K562 (cell line): ENCODE measurements around the gene RAMACL. TPM values are rescaled to one million over a fixed set of nuclear protein-coding genes. Genes with fewer than 3 reads are reported as not detected.

ENCODE experiments used
- ATAC-seq: fragments of 200-7000 bp; cut with Tn5 transposase; 3 replicates; pipeline ENCODE4 v1.9.1; 2020; ENCODE audit warnings: moderate library complexity
- BruUV-seq: library from RNA; stranded (reverse); fragments of 400-500 nt; replicated peaks from 2 replicates; lab custom pipeline; 2021; lab: Mats Ljungman, UMichigan
- CTCF ChIA-PET: fragments of 300-600 bp; formaldehyde crosslinking; extraction: SDS; loops from one replicate; lab custom pipeline; 2021; ENCODE audit warnings: low intra/inter-chr PET ratio; lab: Yijun Ruan, JAX
- POLR2A ChIA-PET: fragments of 300-600, 350-650 bp; sonication (Branson Sonifier 250); formaldehyde crosslinking; extraction: SDS; loops from one replicate; lab custom pipeline; 2021; ENCODE audit warnings: antibody characterized with exemption, inconsistent platforms; lab: Yijun Ruan, JAX
- DNase-seq, 4 experiments: peaks; one replicate each; pipeline versions ENCODE4 v3.0.0 to v3.0.0-alpha.2; 2011 to 2018; ENCODE audit warnings: low spot score in 3 of 4, mixed read lengths in 3 of 4; ENCODE audit errors: extremely low read depth in 1 of 4
- FAIRE-seq: peaks from 2 replicates; lab custom pipeline; 2011; peaks lifted over from hg19 to GRCh38; lab: Jason Lieb, UNC
- H2AFZ ChIP-seq: 2 replicates; pipeline ENCODE4 v1.6.0; 2011; ENCODE audit warnings: low read depth, low read length, control low read depth, inconsistent platforms
- H3K27ac ChIP-seq: fragments of 200-600 bp; 3 replicates; pipeline ENCODE4 v1.8.0; 2011; ENCODE audit warnings: low read depth, mild to moderate bottlenecking, control low read depth, inconsistent platforms, low read length, moderate library complexity, mixed read lengths; ENCODE audit errors: extremely low read depth
- H3K27me3 ChIP-seq, 2 experiments: fragments of 300-600 bp in 1 of 2; 2 replicates in 1 of 2; 3 replicates in 1 of 2; pipeline versions ENCODE4 v1.6.0 to v1.8.0; 2011; ENCODE audit warnings: inconsistent platforms in 2 of 2, low read length in 2 of 2, mild to moderate bottlenecking in 1 of 2, mixed read lengths in 1 of 2, moderate library complexity in 1 of 2; ENCODE audit not compliant: control insufficient read depth in 2 of 2, insufficient read depth in 2 of 2
- H3K36me3 ChIP-seq: fragments of 300-600 bp; 3 replicates; pipeline ENCODE4 v1.8.0; 2011; ENCODE audit warnings: mild to moderate bottlenecking, low read length, inconsistent platforms; ENCODE audit not compliant: control insufficient read depth, insufficient read depth
- H3K4me1 ChIP-seq, 2 experiments: fragments of 200-600 bp in 1 of 2; replicated peaks in 1 of 2; 2 replicates in 1 of 2; 3 replicates in 1 of 2; pipeline versions ENCODE4 v1.5.1 to v1.8.0; 2011; ENCODE audit warnings: inconsistent platforms in 2 of 2, low read length in 2 of 2, mild to moderate bottlenecking in 1 of 2, mixed read lengths in 1 of 2, moderate library complexity in 1 of 2; ENCODE audit not compliant: control insufficient read depth in 2 of 2, insufficient read depth in 2 of 2
- H3K4me2 ChIP-seq: 2 replicates; pipeline ENCODE4 v1.6.1; 2011; ENCODE audit warnings: low read length, control low read depth, inconsistent platforms, mixed read lengths; ENCODE audit not compliant: insufficient read depth
- H3K4me3 ChIP-seq: fragments of 200-600 bp; sonication (generic), shearing (Covaris generic); 2 replicates; pipeline ENCODE4 v1.5.1; 2016; ENCODE audit warnings: control low read depth, inconsistent platforms
- H3K79me2 ChIP-seq: fragments of 200-600 bp; 3 replicates; pipeline ENCODE4 v1.8.0; 2011; ENCODE audit warnings: low read length, inconsistent platforms; ENCODE audit not compliant: control insufficient read depth, insufficient read depth
- H3K9ac ChIP-seq, 2 experiments: 2 replicates each; pipeline versions ENCODE4 v1.6.0 to v1.6.1; 2011; ENCODE audit warnings: low read depth in 2 of 2, low read length in 2 of 2, control low read depth in 1 of 2, inconsistent platforms in 1 of 2, mild to moderate bottlenecking in 1 of 2, mixed read lengths in 1 of 2; ENCODE audit not compliant: insufficient read depth in 1 of 2
- H3K9me1 ChIP-seq: one replicate; pipeline ENCODE4 v1.6.0; 2011; ENCODE audit warnings: inconsistent platforms, mild to moderate bottlenecking, low read length, moderate library complexity; ENCODE audit not compliant: control insufficient read depth, insufficient read depth
- H3K9me3 ChIP-seq: replicated peaks from 2 replicates; pipeline ENCODE4 v1.5.1; 2011; ENCODE audit warnings: low read depth, low read length, inconsistent platforms; ENCODE audit not compliant: control insufficient read depth, insufficient read depth
- H4K20me1 ChIP-seq: replicated peaks from 2 replicates; pipeline ENCODE4 v1.6.1; 2011; ENCODE audit warnings: low read length, inconsistent platforms, mixed read lengths; ENCODE audit not compliant: control insufficient read depth, insufficient read depth
- CAMTA2 ChIP-seq: fragments of 250-450 bp; sonication (Bioruptor Pico); conservative IDR thresholded peaks from 2 replicates; pipeline ENCODE4 v1.5.1; 2022
- GTF2E2 ChIP-seq: fragments of 200-800 bp; sonication (Bioruptor generic); IDR thresholded peaks from 2 replicates; pipeline ENCODE4 v1.6.1; 2016; ENCODE audit warnings: missing genetic modification characterization, missing compliant biosample characterization
- HMGN3 ChIP-seq: IDR thresholded peaks from 2 replicates; pipeline ENCODE4 v1.6.1; 2011; ENCODE audit warnings: borderline replicate concordance, low read depth, mild to moderate bottlenecking, mixed read lengths, low read length; ENCODE audit not compliant: insufficient read length; ENCODE audit errors: extremely low read depth
- MCM7 ChIP-seq, 2 experiments: fragments of 450-650 bp; IDR thresholded peaks; 2 replicates each; pipeline ENCODE4 v1.6.1; 2016 to 2018
- NFE2L1 ChIP-seq: fragments of 450-650 bp; IDR thresholded peaks from 2 replicates; pipeline ENCODE4 v1.6.1; 2016; ENCODE audit warnings: missing genetic modification characterization, low read depth, mild to moderate bottlenecking, missing compliant biosample characterization, moderate library complexity, borderline replicate concordance
- PURB ChIP-seq: sonication (generic); formaldehyde crosslinking; IDR thresholded peaks from 2 replicates; pipeline ENCODE4 v1.9.0; 2021; ENCODE audit warnings: low read depth, mild to moderate bottlenecking, missing genetic modification reagents
- SP1 ChIP-seq: sonication (generic); formaldehyde crosslinking; IDR thresholded peaks from 2 replicates; pipeline ENCODE4 v1.8.1; 2022; ENCODE audit warnings: mild to moderate bottlenecking, missing genetic modification reagents
- TARDBP ChIP-seq: fragments of 450-650 bp; IDR thresholded peaks from 2 replicates; pipeline ENCODE4 v1.6.1; 2016
- TBL1XR1 ChIP-seq, 2 experiments: IDR thresholded peaks; 2 replicates each; pipeline ENCODE4 v1.6.1; 2012; ENCODE audit warnings: improper control_type of control experiment in 2 of 2, low read length in 2 of 2, mild to moderate bottlenecking in 1 of 2
- TRIM28 ChIP-seq: fragments of 450-650 bp; IDR thresholded peaks from 2 replicates; pipeline ENCODE4 v1.6.1; 2017
- ZBTB8A ChIP-seq: fragments of 450-650 bp; IDR thresholded peaks from 2 replicates; pipeline ENCODE4 v1.6.1; 2018; ENCODE audit warnings: mild to moderate bottlenecking, moderate library complexity; ENCODE audit not compliant: partially characterized antibody
- ZEB2 ChIP-seq: fragments of 450-650 bp; IDR thresholded peaks from 2 replicates; pipeline ENCODE4 v1.6.1; 2016
- ZNF165 ChIP-seq: fragments of 250-450 bp; sonication (Bioruptor Pico); IDR thresholded peaks from 2 replicates; pipeline ENCODE4 v1.4.0; 2020; ENCODE audit warnings: borderline replicate concordance
- ZNF253 ChIP-seq: fragments of 250-450 bp; sonication (Bioruptor Pico); conservative IDR thresholded peaks from 2 replicates; pipeline ENCODE4 v1.6.1; 2021; ENCODE audit warnings: mild to moderate bottlenecking
- ZNF347 ChIP-seq: fragments of 450-650 bp; formaldehyde crosslinking; IDR thresholded peaks from 2 replicates; pipeline ENCODE4 v1.4.0; 2020; ENCODE audit warnings: low read depth, mild to moderate bottlenecking, moderate library complexity
- whole genome bisulfite sequencing: fragments of 100-300 bp; shearing (Covaris generic); methylation state at CpG from one replicate; pipeline ENCODE4 v1.1.6; 2016; ENCODE audit warnings: low coverage, mixed read lengths; ENCODE audit not compliant: insufficient coverage; ENCODE audit errors: missing lambda C conversion rate; 5-methylcytosine and 5-hydroxymethylcytosine counted together
- in situ Hi-C: fragments of 300-500 bp; cut with MboI; formaldehyde crosslinking; loops from 4 replicates; pipeline ENCODE4 v1.15.0; 2018; ENCODE audit warnings: inconsistent platforms, mixed read lengths
- intact Hi-C: fragments of 100-400 bp; cut with micrococcal nuclease; formaldehyde crosslinking; loops from 2 replicates; pipeline ENCODE4 v1.14.2; 2022
- polyA plus RNA-seq, 8 experiments: library from polyadenylated mRNA; depleted of rRNA in 4 of 8; stranded (reverse) in 5 of 8; unstranded in 3 of 8; fragments of >200 nt; fragmentation: Nextera tagmentation in 2 of 8; fragmentation: Illumina TruSeq in 1 of 8; extraction: Ambion mirVana in 2 of 8; extraction: Trizol in 1 of 8; gene quantifications; 2 replicates each; pipeline versions ENCODE4 v1.2.1 to v1.2.3, GENCODE V29; 2011 to 2014; ENCODE audit warnings: inconsistent platforms in 1 of 8, missing spikeins in 1 of 8
- total RNA-seq, 7 experiments: library from RNA; depleted of rRNA in 6 of 7; stranded (reverse); fragments of >200 nt in 6 of 7; fragmentation: Illumina TruSeq in 2 of 7; extraction: Trizol in 2 of 7; gene quantifications; 2 replicates each; pipeline versions ENCODE4 v1.2.1 to v1.2.3, GENCODE V29; 2011 to 2021; ENCODE audit warnings: low replicate concordance in 1 of 7
- TF ChIP-seq, protein P1 (sequence below): sonication (generic); IDR thresholded peaks from 2 replicates; pipeline ENCODE4 v1.6.1; 2016
- TF ChIP-seq, protein P2 (sequence below): fragments of 450-650 bp; IDR thresholded peaks from 2 replicates; pipeline ENCODE4 v1.6.1; 2018; ENCODE audit not compliant: partially characterized antibody
- TF ChIP-seq, protein P3 (sequence below): fragments of 450-650 bp; IDR thresholded peaks from 2 replicates; pipeline ENCODE4 v1.6.1; 2016; ENCODE audit warnings: low read depth, mild to moderate bottlenecking, moderate library complexity

The RAMACL gene
- total and polyA plus RNA-seq, 9 of the 15 experiments (the other 6 are each of a cell fraction or from before 2014, with no cell fraction given) = 0.11 to 1.7 (median 0.41) TPM; not detected in 1

DNA sequence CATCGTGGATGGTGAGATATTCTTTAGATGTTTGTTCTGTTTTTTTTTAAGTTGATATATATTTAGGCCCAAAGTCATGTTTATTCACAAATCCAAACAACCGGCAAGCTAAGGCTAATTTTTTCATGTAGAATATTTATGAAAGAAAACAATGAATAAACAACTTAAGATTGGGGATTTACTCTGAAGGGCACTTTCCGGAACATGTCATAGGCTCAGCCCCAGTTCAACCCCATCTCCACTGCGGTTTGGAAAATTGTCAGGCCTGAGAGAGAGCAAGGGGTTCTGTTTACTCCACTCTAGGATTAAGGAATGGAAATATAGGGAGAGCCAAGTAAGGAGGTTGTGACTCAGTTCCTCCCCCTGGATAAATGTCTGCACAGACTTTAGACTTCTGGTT lies 22.3 kb upstream of the RAMACL start:
- WGBS = 4% methylated on average over 4 of the region's 4 CpGs
- H3K36me3 ChIP-seq = no peaks in the 10 kb centered on the region
- H2AFZ ChIP-seq = no peak overlapping the region
- no peak overlapping the region for H3K4me2 ChIP-seq
- intact Hi-C loops = no loop called here
- H3K9ac ChIP-seq = no peak overlapping the region
- H4K20me1 ChIP-seq = no peaks in the 10 kb centered on the region
- H3K9me3 ChIP-seq = no peaks in the 10 kb centered on the region
- peaks cover 14 to 37% of the 10 kb centered on the region in 2 experiments; a peak in 4 of 5 replicates for H3K27me3 ChIP-seq
- no peaks in the 10 kb centered on the region for H3K4me1 ChIP-seq
- no peak overlapping the region for H3K27ac ChIP-seq
- no TSS peak for BruUV-seq
- ChIA-PET CTCF (no interaction called here), POLR2A (no interaction called here)
- no peaks in the 10 kb centered on the region for H3K9me1 ChIP-seq
- no peaks in the 10 kb centered on the region for H3K79me2 ChIP-seq
- in situ Hi-C loops = no loop called here
- H3K4me3 ChIP-seq = no peak overlapping the region
- DNase-seq (no peak), FAIRE-seq (no peak), ATAC-seq (no peak)
- TF ChIP-seq NFE2L1 (tag) (no peak), GTF2E2 (no peak), ZEB2 (no peak), ZNF347 (CRISPR knock-in tag) (no peak), SP1 (CRISPR knock-in tag) (no peak), ZNF253 (CRISPR knock-in tag) (no peak), CAMTA2 (CRISPR knock-in tag) (no peak), ZNF165 (CRISPR knock-in tag) (no peak), ZBTB8A (no peak), TARDBP (no peak), MCM7 (IDR thresholded peaks at IDR 0.05) (no peak), TRIM28 (no peak), TBL1XR1 (IDR thresholded peaks at IDR 0.05; ENCODE audit: low read length in 2 of 2) (no peak), HMGN3 (no peak), PURB (CRISPR knock-in tag) (no peak)
- TF ChIP-seq, protein P1, sequence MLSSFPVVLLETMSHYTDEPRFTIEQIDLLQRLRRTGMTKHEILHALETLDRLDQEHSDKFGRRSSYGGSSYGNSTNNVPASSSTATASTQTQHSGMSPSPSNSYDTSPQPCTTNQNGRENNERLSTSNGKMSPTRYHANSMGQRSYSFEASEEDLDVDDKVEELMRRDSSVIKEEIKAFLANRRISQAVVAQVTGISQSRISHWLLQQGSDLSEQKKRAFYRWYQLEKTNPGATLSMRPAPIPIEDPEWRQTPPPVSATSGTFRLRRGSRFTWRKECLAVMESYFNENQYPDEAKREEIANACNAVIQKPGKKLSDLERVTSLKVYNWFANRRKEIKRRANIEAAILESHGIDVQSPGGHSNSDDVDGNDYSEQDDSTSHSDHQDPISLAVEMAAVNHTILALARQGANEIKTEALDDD = no peak
- TF ChIP-seq, protein P2, sequence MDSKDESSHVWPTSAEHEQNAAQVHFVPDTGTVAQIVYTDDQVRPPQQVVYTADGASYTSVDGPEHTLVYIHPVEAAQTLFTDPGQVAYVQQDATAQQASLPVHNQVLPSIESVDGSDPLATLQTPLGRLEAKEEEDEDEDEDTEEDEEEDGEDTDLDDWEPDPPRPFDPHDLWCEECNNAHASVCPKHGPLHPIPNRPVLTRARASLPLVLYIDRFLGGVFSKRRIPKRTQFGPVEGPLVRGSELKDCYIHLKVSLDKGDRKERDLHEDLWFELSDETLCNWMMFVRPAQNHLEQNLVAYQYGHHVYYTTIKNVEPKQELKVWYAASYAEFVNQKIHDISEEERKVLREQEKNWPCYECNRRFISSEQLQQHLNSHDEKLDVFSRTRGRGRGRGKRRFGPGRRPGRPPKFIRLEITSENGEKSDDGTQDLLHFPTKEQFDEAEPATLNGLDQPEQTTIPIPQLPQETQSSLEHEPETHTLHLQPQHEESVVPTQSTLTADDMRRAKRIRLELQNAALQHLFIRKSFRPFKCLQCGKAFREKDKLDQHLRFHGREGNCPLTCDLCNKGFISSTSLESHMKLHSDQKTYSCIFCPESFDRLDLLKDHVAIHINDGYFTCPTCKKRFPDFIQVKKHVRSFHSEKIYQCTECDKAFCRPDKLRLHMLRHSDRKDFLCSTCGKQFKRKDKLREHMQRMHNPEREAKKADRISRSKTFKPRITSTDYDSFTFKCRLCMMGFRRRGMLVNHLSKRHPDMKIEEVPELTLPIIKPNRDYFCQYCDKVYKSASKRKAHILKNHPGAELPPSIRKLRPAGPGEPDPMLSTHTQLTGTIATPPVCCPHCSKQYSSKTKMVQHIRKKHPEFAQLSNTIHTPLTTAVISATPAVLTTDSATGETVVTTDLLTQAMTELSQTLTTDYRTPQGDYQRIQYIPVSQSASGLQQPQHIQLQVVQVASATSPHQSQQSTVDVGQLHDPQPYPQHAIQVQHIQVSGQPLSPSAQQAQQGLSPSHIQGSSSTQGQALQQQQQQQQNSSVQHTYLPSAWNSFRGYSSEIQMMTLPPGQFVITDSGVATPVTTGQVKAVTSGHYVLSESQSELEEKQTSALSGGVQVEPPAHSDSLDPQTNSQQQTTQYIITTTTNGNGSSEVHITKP = no peak
- TF ChIP-seq, protein P3, sequence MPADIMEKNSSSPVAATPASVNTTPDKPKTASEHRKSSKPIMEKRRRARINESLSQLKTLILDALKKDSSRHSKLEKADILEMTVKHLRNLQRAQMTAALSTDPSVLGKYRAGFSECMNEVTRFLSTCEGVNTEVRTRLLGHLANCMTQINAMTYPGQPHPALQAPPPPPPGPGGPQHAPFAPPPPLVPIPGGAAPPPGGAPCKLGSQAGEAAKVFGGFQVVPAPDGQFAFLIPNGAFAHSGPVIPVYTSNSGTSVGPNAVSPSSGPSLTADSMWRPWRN = no peak
